PC-3 (cell line): ENCODE data around the gene KIAA0513. TPM values are rescaled to one million over a fixed set of nuclear protein-coding genes. Genes with fewer than 3 reads are reported as not detected.

ENCODE experiments used
- ATAC-seq: fragments of 200-7000 bp; cut with Tn5 transposase; 2 replicates; pipeline ENCODE4 v1.9.1; 2020; ENCODE audit warnings: mild to moderate bottlenecking, moderate library complexity
- BruUV-seq: library from RNA; stranded (reverse); fragments of 400-500 nt; replicated peaks from 2 replicates; lab custom pipeline; 2021; lab: Mats Ljungman, UMichigan
- CTCF ChIA-PET: fragments of 300-600 bp; sonication (Branson Sonifier 250); formaldehyde crosslinking; loops from one replicate; lab custom pipeline; 2022; ENCODE audit warnings: antibody characterized with exemption; lab: Charles Lee
- POLR2A ChIA-PET: fragments of 300-600 bp; sonication (Branson Sonifier 250); formaldehyde crosslinking; loops from one replicate; lab custom pipeline; 2022; ENCODE audit warnings: antibody characterized with exemption; ENCODE audit not compliant: unreplicated experiment; lab: Charles Lee
- DNase-seq: peaks from one replicate; pipeline ENCODE4 v3.0.0-alpha.2; 2015
- H2AFZ ChIP-seq: fragments of 300-600 bp; sonication (generic); 2 replicates; pipeline ENCODE4 v1.6.0; 2016; ENCODE audit warnings: antibody characterized with exemption, low read length
- H3F3A ChIP-seq: fragments of 300-600 bp; sonication (generic); one replicate; pipeline ENCODE4 v1.6.0; 2017; ENCODE audit warnings: antibody characterized with exemption, low read length, control low read depth, mild to moderate bottlenecking; ENCODE audit not compliant: unreplicated experiment
- H3K27ac ChIP-seq: fragments of 300-600 bp; sonication (generic); 2 replicates; pipeline ENCODE4 v1.5.1; 2016; ENCODE audit warnings: mild to moderate bottlenecking, low read length
- H3K27me3 ChIP-seq: fragments of 300-600 bp; sonication (generic); 2 replicates; pipeline ENCODE4 v1.6.1; 2016; ENCODE audit warnings: low read length, mixed read lengths
- H3K36me3 ChIP-seq: fragments of 300-600 bp; sonication (generic); 2 replicates; pipeline ENCODE4 v1.6.1; 2016; ENCODE audit warnings: low read depth, mixed run types, low read length, mixed read lengths
- H3K4me1 ChIP-seq: fragments of 300-600 bp; sonication (generic); 2 replicates; pipeline ENCODE4 v1.5.1; 2016; ENCODE audit warnings: low read length; ENCODE audit not compliant: insufficient read depth
- H3K4me2 ChIP-seq: fragments of 300-600 bp; sonication (generic); 2 replicates; pipeline ENCODE4 v1.6.0; 2016; ENCODE audit warnings: low read length
- H3K4me3 ChIP-seq: fragments of 300-600 bp; sonication (generic); 2 replicates; pipeline ENCODE4 v1.5.1; 2016; ENCODE audit warnings: mild to moderate bottlenecking, low read length, mixed read lengths
- H3K79me2 ChIP-seq: fragments of 300-600 bp; sonication (generic); 2 replicates; pipeline ENCODE4 v1.6.1; 2017; ENCODE audit warnings: low read length, mixed read lengths
- H3K9ac ChIP-seq: fragments of 300-600 bp; sonication (generic); 2 replicates; pipeline ENCODE4 v1.6.0; 2016; ENCODE audit warnings: mild to moderate bottlenecking, low read length
- H3K9me2 ChIP-seq: fragments of 300-600 bp; sonication (generic); replicated peaks from 2 replicates; pipeline ENCODE4 v1.6.1; 2016; ENCODE audit warnings: mixed run types, low read length, mixed read lengths
- H3K9me3 ChIP-seq: fragments of 300-600 bp; sonication (generic); 2 replicates; pipeline ENCODE4 v1.6.1; 2016; ENCODE audit warnings: low read length, mixed read lengths
- H4K20me1 ChIP-seq: fragments of 300-600 bp; sonication (generic); 2 replicates; pipeline ENCODE4 v1.6.1; 2016; ENCODE audit warnings: low read length, mixed read lengths
- EZH2 ChIP-seq: fragments of 300-600 bp; sonication (generic); IDR thresholded peaks from one replicate; pipeline ENCODE4 v1.6.1; 2017; ENCODE audit warnings: antibody characterized with exemption, mild to moderate bottlenecking, low read length; ENCODE audit not compliant: unreplicated experiment
- EZH2phosphoT487 ChIP-seq: fragments of 300-600 bp; sonication (generic); IDR thresholded peaks from 2 replicates; pipeline ENCODE4 v1.6.1; 2018; ENCODE audit warnings: mild to moderate bottlenecking, antibody characterized with exemption, low read length, borderline replicate concordance
- intact Hi-C: fragments of 100-400 bp; cut with micrococcal nuclease; formaldehyde crosslinking; loops from 2 replicates; pipeline ENCODE4 v1.9.0; 2023
- total RNA-seq: library from RNA; depleted of rRNA; stranded (reverse); fragments of >200 nt; gene quantifications from 2 replicates; pipeline ENCODE4 v1.2.3, GENCODE V29; 2014
- TF ChIP-seq, protein P1 (sequence below): fragments of 300-600 bp; sonication (generic); conservative IDR thresholded peaks from 2 replicates; pipeline ENCODE4 v1.5.1; 2017; ENCODE audit warnings: antibody characterized with exemption, low read depth, mild to moderate bottlenecking, low read length

KIAA0513 gene
- total RNA-seq, 1 experiment from 2014 or later = 7.8 TPM

- Histone ChIP-seq H2AFZ (no peak overlapping the region), H3K27ac (no peak overlapping the region), H3K36me3 (no peaks in the 10 kb centered on the region), H3K79me2 (no peaks in the 10 kb centered on the region), H3F3A (no peaks in the 10 kb centered on the region), H3K4me3 (no peak overlapping the region), H3K9me3 (no peaks in the 10 kb centered on the region), H3K4me2 (no peak overlapping the region), H3K9ac (no peak overlapping the region), H3K9me2 (no peaks in the 10 kb centered on the region), H3K4me1 (peaks cover 11% of the 10 kb centered on the region), H4K20me1 (no peaks in the 10 kb centered on the region), H3K27me3 (no peaks in the 10 kb centered on the region)
- DNase-seq (no peak), ATAC-seq (no peak)
- CTCF ChIA-PET = no interaction called here
- POLR2A ChIA-PET = no interaction called here
- intact Hi-C loops = no loop called here
- no TSS peak for BruUV-seq
- TF ChIP-seq, protein P1, sequence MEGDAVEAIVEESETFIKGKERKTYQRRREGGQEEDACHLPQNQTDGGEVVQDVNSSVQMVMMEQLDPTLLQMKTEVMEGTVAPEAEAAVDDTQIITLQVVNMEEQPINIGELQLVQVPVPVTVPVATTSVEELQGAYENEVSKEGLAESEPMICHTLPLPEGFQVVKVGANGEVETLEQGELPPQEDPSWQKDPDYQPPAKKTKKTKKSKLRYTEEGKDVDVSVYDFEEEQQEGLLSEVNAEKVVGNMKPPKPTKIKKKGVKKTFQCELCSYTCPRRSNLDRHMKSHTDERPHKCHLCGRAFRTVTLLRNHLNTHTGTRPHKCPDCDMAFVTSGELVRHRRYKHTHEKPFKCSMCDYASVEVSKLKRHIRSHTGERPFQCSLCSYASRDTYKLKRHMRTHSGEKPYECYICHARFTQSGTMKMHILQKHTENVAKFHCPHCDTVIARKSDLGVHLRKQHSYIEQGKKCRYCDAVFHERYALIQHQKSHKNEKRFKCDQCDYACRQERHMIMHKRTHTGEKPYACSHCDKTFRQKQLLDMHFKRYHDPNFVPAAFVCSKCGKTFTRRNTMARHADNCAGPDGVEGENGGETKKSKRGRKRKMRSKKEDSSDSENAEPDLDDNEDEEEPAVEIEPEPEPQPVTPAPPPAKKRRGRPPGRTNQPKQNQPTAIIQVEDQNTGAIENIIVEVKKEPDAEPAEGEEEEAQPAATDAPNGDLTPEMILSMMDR = no peak
- TF ChIP-seq EZH2phosphoT487 = no peak
Measured at GRCh38 chr16:85041219-85042166, 13.9 kb downstream of the KIAA0513 start.

DNA sequence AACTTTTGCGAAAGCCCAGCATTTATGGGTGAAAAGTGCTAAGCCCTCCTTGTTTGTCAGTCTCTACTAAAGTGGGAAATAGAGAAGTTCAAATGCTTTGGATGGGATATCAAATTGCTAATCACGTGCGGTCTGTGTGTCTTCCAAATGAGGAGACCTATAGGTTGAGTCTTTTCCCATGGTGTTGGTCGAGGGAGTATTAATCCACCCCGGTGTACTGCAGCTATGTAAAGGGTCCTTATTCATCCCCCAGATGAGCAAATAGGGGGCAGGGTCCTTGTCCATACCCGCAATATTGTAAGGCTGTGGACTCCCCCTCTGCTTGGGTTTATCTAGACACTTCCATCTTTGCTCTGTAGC is 14.6 kb downstream of the KIAA0513 start:
- CTCF ChIA-PET = no interaction called here
- intact Hi-C loops = no loop called here

DNA sequence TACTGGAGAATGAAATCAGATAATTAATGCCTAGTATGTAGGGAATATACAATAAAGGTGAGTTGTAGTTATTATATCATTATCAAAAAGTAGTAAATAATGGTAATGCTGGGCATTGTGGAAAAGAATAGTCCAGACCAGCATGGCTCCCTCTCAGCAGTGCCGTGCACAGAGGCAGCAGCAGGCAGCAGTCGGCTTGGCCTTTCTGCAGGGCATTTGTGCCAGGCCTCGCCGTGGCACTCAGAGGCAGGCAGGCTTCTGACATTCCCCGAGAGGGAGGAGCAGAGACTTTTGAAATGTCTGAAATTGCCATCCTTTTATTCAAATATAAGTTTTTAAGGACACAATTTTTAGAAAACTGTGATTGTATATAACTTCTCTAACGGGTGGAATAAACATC is 15.0 kb downstream of the KIAA0513 start:
- TF ChIP-seq EZH2 = no peak
- TF ChIP-seq, protein P1 = no peak
- TF ChIP-seq EZH2phosphoT487 = no peak
- H3K79me2 ChIP-seq = no peaks in the 10 kb centered on the region
- ChIA-PET CTCF (interaction anchor here (0.6 kb wide), 1 partner anchor 37 kb away, joined by 3 read pairs; no protein-coding TSS in a partner anchor), POLR2A (no interaction called here)
- H3K4me1 ChIP-seq = peaks cover under 1% of the 10 kb centered on the region
- intact Hi-C loops = no loop called here
- no peaks in the 10 kb centered on the region for H3K9me3 ChIP-seq
- no peak overlapping the region for H3K27ac ChIP-seq
- H3K9ac ChIP-seq = no peak overlapping the region
- no peak overlapping the region for H2AFZ ChIP-seq
- no peaks in the 10 kb centered on the region for H3K36me3 ChIP-seq
- no peak overlapping the region for H3K4me2 ChIP-seq
- no peaks in the 10 kb centered on the region for H3K27me3 ChIP-seq
- H3K4me3 ChIP-seq = no peak overlapping the region
- no peaks in the 10 kb centered on the region for H3K9me2 ChIP-seq
- no peaks in the 10 kb centered on the region for H3F3A ChIP-seq
- DNase-seq (no peak), ATAC-seq (no peak)
- no peaks in the 10 kb centered on the region for H4K20me1 ChIP-seq
- no TSS peak for BruUV-seq

More for the DNA sequence above, 14.6 kb downstream of the KIAA0513 start:
- no peak for TF ChIP-seq EZH2phosphoT487
- Histone ChIP-seq H3K4me2 (no peak overlapping the region), H2AFZ (no peak overlapping the region), H3K27me3 (no peaks in the 10 kb centered on the region), H3K36me3 (no peaks in the 10 kb centered on the region), H3K9ac (no peak overlapping the region), H4K20me1 (no peaks in the 10 kb centered on the region), H3K79me2 (no peaks in the 10 kb centered on the region), H3K4me3 (no peak overlapping the region), H3K4me1 (peaks cover 5% of the 10 kb centered on the region), H3K9me2 (no peaks in the 10 kb centered on the region), H3K27ac (no peak overlapping the region), H3K9me3 (no peaks in the 10 kb centered on the region), H3F3A (no peaks in the 10 kb centered on the region)
- POLR2A ChIA-PET = no interaction called here
- BruUV-seq = no TSS peak
- ATAC-seq (no peak), DNase-seq (no peak)
